ENCODE results near the gene PTPN4.

GRCh38 chr2:120029672-120030640 lies 270.2 kb downstream of the PTPN4 start:
- no peak for TF ChIP-seq EZH2phosphoT487 (IDR thresholded peaks at IDR 0.05; ENCODE audit: insufficient read depth, low read depth)
- no peak for TF ChIP-seq EZH2 (IDR thresholded peaks at IDR 0.05; ENCODE audit: insufficient read depth, poor library complexity, severe bottlenecking)
